Central memory CD8-positive, alpha-beta T cell (primary cell): Measurements from ENCODE around the gene KRT75.

Source experiments
- ATAC-seq: fragments of 150-1000 bp; cut with Tn5 transposase; replicated peaks from 2 replicates; pipeline ENCODE4 v1.10.0; 2022; ENCODE audit warnings: mild to moderate bottlenecking, moderate FRiP score, moderate number of reproducible peaks; ENCODE audit not compliant: poor library complexity, severe bottlenecking; ENCODE audit errors: extremely low read depth
- DNase-seq, 2 donors: peaks; one replicate each; pipeline ENCODE4 v3.0.0; 2021; ENCODE audit warnings: low spot score in 2 of 2
- H3K27ac Mint-ChIP-seq: one replicate; pipeline ENCODE4 v1.8.0; 2022; ENCODE audit warnings: low read depth, mild to moderate bottlenecking, moderate library complexity, mixed read lengths
- H3K27me3 Mint-ChIP-seq: one replicate; pipeline ENCODE4 v1.8.0; 2022; ENCODE audit warnings: mixed read lengths
- H3K36me3 Mint-ChIP-seq: one replicate; pipeline ENCODE4 v1.8.0; 2022; ENCODE audit warnings: mild to moderate bottlenecking, moderate library complexity, mixed read lengths; ENCODE audit not compliant: insufficient read depth
- H3K4me1 Mint-ChIP-seq: one replicate; pipeline ENCODE4 v1.8.0; 2022; ENCODE audit warnings: mixed read lengths
- H3K4me3 Mint-ChIP-seq: one replicate; pipeline ENCODE4 v1.8.0; 2022; ENCODE audit warnings: mild to moderate bottlenecking, moderate library complexity, mixed read lengths
- H3K9me3 Mint-ChIP-seq: one replicate; pipeline ENCODE4 v1.8.0; 2022; ENCODE audit warnings: mixed read lengths

Gene KRT75

GRCh38 chr12:52377266-52377665 is 56.9 kb downstream of the KRT75 start:
- Mint-ChIP-seq H3K9me3 (no peaks in the 10 kb centered on the region), H3K27me3 (peaks cover 30% of the 10 kb centered on the region), H3K36me3 (no peaks in the 10 kb centered on the region), H3K4me3 (no peak overlapping the region), H3K4me1 (no peaks in the 10 kb centered on the region), H3K27ac (peak overlapping the region; percentile 62)
- no peak for DNase-seq
- ATAC-seq, result no peak
